Hepatic stellate cell (primary cell): ENCODE measurements around the gene COPS4.
"Not testable (repeated sequence)": the region's sequence is repeated elsewhere in the genome, so short reads cannot be mapped to it uniquely, and the experiment has no call there.

ENCODE experiments used
- DNase-seq: peaks from one replicate; pipeline ENCODE4 v3.0.0; 2011; ENCODE audit warnings: low spot score

COPS4 gene

GRCh38 chr4:83084956-83085355 lies 50.0 kb downstream of the COPS4 start:
- DNase-seq: not testable (repeated sequence)

- no peak for DNase-seq
Observed at GRCh38 chr4:83089410-83090157, 54.6 kb downstream of the COPS4 start.

GRCh38 chr4:83093060-83093640 lies 58.2 kb downstream of the COPS4 start:
- no peak for DNase-seq

GRCh38 chr4:83096397-83096796 lies 61.4 kb downstream of the COPS4 start:
- DNase-seq: no peak

- no peak for DNase-seq
Observed at GRCh38 chr4:83104991-83105390, 70.0 kb downstream of the COPS4 start.

- DNase-seq: no peak
Observed at GRCh38 chr4:83107631-83108030, 72.6 kb downstream of the COPS4 start.

GRCh38 chr4:83108101-83108861 lies 73.3 kb downstream of the COPS4 start:
- no peak for DNase-seq

- DNase-seq: peak; percentile 30
Observed at GRCh38 chr4:83109480-83110222, 74.7 kb downstream of the COPS4 start.

- DNase-seq: peak; percentile 60
Observed at GRCh38 chr4:83110223-83110945, 75.4 kb downstream of the COPS4 start.

GRCh38 chr4:83110970-83111750 lies 76.2 kb downstream of the COPS4 start:
- no peak for DNase-seq

GRCh38 chr4:83111751-83112141 lies 76.8 kb downstream of the COPS4 start:
- DNase-seq: not testable (repeated sequence)

- DNase-seq: no peak
Observed at GRCh38 chr4:83112231-83112630, 77.2 kb downstream of the COPS4 start.

- no peak for DNase-seq
Observed at GRCh38 chr4:83112678-83113428, 77.9 kb downstream of the COPS4 start.

- no peak for DNase-seq
Observed at GRCh38 chr4:83113429-83113786, 78.4 kb downstream of the COPS4 start.

GRCh38 chr4:83114576-83114975 lies 79.6 kb downstream of the COPS4 start, which contains the start of gene PLAC8:
PLAC8 (minus strand) TSS chr4:83114729; CDS start chr4:83107921, 6,808 bp downstream.
- DNase-seq: no peak

- DNase-seq: peak; percentile 18
Observed at GRCh38 chr4:83115000-83115399, 80.0 kb downstream of the COPS4 start.

- DNase-seq: no peak
Observed at GRCh38 chr4:83115656-83116285, 80.8 kb downstream of the COPS4 start.

- no peak for DNase-seq
Observed at GRCh38 chr4:83118869-83119268, 83.9 kb downstream of the COPS4 start.

- DNase-seq: no peak
Observed at GRCh38 chr4:83121246-83121645, 86.3 kb downstream of the COPS4 start.
